Stimulated activated CD8-positive, alpha-beta memory T cell treated with anti-CD3 and anti-CD28 coated beads, Interleukin-15, amount 100 ng/mL, for 24 hours (primary cell): Measurements from ENCODE around the gene PPARG.

Source experiments
- DNase-seq: peaks from one replicate; pipeline ENCODE4 v3.0.0-alpha.2; 2020; ENCODE audit warnings: low read depth

PPARG gene

DNA sequence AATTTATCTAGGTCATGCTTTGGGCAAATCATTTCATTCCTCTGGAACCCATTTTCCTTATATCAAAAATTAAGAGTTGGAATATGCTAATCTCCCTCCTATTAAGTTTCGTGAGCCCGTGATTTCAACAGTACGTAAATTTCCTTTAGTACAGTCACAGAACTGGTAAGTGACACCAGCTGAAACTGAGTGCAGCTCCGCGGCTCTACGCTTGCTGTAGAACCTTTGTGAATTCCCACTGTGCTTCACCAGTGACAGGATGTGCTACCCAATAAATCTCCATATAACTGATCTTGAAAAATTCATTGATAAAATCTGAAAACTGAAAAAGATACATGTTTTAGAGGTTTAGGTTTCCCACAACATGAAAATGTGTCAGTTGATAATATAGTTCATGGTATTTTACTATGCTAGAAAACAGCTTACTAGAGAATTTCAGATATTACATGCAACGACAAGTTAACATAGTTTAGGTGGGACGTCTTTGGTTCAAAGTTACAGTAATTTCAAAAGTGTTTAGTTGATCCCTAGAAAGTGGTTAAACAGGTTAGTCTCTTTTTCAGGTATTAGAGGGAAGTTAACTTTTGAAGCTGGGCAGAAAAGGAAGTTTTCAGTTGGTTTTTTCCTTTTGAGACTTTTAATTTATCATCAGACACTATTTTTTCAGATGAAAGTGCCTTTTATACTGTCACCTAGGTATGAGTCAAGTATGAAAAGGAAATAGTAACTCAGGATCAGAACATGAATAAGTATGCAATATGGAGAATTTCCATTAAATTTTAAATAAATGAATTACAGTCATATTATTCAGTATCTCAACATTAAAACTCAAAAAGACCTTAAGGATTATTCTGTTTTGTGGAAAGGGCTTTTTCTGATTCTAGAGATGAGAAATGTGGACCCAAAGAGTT is 57.0 kb downstream of the PPARG start:
- no peak for DNase-seq

DNA sequence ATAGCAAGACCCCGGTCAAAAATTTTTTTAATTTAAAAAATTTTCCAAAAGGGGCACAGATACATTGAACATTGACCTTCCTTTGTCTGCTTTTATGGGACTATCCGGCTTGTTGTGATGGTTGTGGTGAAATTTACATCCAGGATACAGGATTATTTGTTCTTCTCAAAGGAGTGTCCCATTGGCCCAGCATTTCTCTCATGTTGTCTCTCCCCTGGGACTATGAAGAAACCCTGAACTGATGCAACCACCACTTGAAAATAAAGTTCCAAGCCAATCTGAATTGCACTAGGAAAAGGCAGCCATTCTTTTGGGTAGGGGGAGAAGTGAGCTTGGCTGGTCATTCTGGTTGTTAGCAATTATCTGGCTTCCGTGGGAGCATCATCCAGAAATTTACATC is 58.4 kb downstream of the PPARG start:
- no peak for DNase-seq

DNA sequence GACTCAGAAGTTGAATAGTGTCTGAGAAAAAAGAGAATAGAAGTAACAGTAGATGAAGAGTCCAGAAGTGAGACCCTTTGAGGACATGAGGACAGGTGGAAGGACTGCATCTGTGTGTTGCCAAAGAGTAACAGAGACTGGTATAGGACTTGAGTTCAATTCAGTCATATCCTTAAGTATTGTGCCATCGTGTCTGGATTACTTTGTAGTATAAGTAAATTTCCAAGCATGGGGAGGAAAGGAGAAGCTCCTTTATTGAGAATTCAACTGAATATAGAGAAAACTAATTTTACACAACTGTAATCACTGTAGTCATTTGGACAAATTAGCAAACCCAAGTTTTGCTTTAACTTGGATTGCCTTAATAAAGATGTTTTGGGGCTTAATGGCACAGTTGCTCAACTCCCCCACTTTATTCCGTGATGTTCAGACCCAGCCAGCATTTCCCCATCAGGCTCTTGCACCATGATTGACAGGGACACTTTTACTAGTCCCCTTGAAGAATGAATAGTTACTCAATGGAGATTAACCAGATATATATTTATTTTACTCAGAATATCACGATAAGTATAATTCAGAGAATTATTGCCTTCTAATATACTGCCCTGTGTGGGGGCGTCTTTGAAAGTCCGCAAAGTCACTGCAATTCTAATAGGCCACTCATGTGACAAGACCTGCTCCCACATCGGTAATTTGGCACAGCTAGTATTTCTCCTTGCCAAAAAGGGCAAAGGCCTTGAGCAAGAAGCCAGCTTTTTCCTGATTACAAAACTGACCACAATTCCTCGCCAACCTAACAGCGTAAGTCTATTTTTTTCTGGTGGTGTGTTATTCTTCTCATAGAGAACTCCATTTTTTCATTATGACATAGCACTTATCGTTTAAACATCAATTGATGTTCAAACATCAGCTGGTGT is 61.3 kb downstream of the PPARG start:
- DNase-seq = no peak

- no peak for DNase-seq
Observed at GRCh38 chr3:12351145-12351544, 62.3 kb downstream of the PPARG start.

- DNase-seq = no peak
Observed at GRCh38 chr3:12352253-12352652, 63.4 kb downstream of the PPARG start.

DNA sequence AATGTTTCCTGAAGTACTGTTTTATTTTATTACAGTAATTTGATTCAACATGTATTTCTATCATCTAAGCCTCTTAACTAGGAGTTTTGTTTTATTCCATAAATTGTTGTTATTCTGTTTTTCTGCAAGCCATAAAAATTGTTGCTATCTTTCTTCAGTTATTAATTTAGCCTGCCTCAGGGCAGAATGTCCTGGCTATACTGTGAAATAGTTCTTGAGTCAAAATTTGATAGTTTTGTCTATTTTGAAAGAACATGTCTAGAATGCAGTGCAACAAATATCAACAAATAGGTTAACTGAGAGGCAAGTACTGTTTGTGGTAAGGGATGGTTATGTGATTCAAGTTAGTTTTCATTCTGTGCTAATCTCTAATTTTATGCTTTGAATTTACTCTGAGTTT is 63.9 kb downstream of the PPARG start:
- DNase-seq = no peak

GRCh38 chr3:12353796-12354525 is 65.1 kb downstream of the PPARG start:
- DNase-seq = no peak

- DNase-seq = no peak
Observed at GRCh38 chr3:12356175-12356574, 67.3 kb downstream of the PPARG start.

DNA sequence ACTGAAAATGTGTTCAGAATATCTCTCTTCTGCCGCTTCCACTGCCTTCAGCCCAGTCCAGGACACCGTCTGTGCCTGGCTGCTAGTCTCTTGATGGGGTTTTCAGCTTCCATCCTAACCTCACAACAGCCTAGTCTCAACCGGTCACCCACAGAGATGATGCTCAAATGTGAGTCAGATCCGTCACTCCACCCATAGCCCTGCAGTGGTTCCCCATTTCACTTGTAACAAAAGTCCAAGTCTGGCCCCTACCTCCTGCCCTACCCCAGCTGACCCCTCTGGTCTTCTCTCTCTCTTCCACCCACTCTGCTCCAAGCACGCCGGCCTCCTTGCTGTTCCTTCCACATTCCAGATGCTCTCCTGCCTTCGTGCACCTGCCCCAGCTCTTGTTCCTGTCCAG is 68.1 kb downstream of the PPARG start:
- no peak for DNase-seq

DNA sequence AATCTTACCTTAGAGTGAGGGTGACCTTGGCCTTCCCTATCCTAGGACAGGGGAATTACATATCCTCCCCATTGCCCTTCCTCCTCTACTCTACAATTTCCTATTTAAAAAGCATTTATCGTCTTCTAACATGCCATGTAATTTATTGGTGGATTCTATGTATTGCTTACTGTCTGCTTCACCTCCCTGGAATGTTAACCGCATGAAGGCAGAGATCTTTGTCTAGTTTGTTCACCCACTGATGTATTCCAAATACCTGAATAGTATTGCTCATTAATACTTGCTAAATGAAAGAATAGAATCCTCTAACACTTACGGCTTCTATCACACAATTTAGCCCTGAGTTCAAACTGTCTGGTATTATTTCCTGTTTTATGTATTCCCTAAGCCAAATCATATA is 68.6 kb downstream of the PPARG start:
- no peak for DNase-seq

DNA sequence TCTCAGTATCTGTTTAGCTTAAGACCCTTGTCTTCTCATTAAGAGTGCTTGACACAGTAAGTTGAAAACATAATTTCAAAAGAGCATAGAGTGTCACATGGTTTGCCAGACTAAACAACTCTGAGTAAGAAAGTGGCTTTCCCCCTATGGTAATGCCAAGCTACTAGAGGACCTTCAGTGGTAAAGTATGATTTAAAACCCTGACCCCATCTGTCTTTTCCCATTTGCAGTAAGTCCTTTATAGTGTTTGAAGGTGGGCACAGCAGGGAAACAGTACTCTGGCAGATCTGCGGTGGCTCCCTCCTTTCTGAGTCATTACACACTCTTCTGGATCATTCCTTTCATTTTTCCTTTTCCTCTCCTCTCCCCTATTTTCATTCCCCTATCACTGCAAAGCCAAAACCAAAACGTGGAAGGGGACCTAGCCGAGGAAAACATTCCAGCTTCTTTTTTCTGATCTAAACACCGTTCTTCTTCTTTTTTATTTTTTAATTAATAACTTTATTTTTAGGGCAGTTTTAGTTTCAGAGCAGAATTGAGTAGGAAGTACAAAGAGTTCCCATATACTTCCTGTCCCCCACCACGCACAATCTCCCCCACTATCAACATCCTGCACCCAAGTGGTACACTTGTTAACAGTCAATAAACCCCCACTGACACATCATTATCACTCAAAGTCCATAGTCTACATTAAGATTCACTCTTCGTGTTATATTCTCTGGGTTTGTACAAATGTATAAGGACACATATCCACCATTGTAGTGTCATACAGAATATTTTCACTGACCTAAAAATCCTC is 74.7 kb downstream of the PPARG start:
- DNase-seq = no peak

DNA sequence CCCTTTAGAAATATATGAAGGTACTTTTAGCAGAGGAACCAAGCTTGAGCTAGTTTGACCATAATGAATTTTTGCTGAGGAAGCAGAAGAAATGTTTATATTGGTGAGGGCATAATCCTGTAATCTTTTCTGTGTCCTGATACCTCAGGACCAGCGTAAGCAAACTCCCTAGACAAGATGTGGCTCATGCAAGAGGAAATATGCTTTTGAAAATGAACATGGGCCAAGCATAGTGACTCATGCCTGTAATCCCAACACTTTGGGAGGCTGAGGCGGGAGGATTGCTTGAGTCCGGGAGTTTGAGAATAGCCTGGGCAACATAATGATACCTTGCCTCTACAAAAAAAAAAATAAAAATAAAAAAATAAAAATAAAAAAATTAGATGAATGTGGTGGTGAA is 78.5 kb downstream of the PPARG start:
- DNase-seq = no peak

- no peak for DNase-seq
Observed at GRCh38 chr3:12369029-12369428, 80.2 kb downstream of the PPARG start.

DNA sequence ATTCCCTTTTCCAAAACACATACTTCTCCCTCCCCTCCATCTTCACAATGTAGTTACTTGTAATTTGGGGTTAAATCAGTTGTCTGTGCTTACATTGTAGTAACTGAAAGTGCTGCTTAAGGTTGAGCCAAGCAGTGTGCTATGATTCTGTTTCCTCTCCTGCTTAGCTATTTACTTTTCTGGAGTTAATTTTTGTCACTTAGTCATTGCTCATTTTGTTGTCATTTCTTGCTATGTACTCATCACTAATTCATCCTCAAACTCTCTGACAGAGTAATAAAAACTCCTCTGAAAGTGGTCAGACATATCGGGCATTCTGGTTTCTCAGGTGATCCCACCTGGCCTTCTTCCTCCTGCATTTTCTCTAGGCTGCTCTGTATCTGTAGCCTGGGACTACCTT is 80.7 kb downstream of the PPARG start:
- no peak for DNase-seq

GRCh38 chr3:12370758-12371157 is 81.9 kb downstream of the PPARG start:
- DNase-seq = no peak

DNA sequence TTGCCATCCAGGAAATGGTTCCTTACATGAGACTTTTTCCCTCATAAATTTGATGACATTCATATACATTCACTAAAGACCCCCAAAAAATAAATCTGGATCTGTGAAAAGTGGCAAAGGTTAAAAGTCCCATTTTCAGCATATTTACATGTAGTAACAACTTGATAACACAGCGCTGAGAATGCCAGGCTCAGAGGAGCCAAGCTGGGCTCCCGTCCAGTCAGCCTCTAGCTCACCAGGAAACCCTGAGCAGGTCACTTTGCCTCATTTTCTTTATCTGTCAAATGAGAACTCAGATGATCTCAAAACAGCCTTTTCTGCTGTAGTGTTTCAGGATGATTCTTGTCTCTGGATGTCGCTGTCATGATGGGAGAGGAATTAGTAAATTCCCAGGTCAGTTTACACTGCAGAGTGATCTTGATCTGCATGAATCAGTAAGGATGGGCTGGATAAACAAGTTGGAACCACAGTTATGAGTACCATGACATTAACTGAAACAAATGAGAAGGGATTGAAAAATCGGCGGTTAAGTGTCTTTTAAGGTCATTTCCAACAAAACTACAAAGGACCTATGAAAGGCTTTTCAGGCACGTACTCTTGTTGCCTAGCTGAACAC is 82.8 kb downstream of the PPARG start:
- no peak for DNase-seq

GRCh38 chr3:12372741-12373280 is 83.9 kb downstream of the PPARG start:
- no peak for DNase-seq

DNA sequence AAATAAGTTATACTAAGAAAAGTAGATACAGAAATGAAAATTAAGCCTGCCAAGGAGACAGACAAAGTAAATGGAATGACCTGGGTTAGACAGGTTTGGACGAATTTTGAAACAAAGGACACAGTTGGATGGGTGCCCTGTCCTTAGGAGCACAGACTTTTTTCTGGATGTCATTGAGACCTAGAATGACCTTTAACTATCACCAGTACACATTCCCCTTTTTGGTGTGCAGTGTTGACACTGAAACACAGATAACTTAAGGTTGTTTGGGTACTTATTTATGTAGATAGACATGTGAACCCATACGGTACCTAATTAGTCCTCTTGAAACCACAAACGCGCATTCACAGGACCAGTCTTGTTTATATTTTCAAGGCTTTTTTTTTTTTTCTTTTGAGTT is 86.7 kb downstream of the PPARG start:
- no peak for DNase-seq

- no peak for DNase-seq
Observed at GRCh38 chr3:12379640-12380429, 91.0 kb downstream of the PPARG start.

GRCh38 chr3:12380461-12380860 is 91.6 kb downstream of the PPARG start:
- no peak for DNase-seq
